ENCODE data around the gene BUB1B.

Gene BUB1B

DNA sequence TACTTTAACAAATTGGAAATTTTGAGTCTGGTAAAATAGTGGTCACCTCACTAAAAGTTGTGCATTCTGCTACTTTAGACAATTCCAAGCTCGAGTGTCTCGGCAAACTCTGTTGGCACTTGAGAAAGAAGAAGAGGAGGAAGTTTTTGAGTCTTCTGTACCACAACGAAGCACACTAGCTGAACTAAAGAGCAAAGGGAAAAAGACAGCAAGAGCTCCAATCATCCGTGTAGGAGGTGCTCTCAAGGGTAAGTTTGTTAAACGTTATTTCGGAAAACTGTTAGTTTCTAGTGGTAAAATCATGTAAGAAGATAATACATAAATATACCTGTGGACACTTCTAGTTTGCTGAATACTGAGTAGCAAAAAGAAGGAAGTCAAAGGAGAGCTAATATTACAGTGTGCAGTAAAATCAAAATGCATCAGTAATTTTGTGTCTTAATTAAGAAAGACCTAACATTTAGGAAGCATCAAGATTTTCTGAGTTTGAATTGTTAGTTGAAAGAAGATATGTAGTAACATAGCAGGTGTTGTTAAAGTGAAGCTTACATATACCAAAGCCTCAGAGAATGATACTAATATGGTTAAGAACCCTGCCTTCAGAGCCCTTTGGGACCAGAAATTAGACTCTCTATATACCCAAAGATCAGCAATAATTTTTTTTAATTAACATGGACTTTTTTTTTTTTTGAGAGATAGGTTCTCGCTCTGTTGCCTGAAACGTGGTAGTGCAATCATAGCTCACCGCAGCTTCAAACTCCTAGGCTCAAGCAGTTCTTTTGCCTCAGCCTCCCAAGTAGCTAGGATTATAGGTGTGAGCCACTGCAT is 23.0 kb downstream of the BUB1B start:
- DNase-seq, result no peak

DNA sequence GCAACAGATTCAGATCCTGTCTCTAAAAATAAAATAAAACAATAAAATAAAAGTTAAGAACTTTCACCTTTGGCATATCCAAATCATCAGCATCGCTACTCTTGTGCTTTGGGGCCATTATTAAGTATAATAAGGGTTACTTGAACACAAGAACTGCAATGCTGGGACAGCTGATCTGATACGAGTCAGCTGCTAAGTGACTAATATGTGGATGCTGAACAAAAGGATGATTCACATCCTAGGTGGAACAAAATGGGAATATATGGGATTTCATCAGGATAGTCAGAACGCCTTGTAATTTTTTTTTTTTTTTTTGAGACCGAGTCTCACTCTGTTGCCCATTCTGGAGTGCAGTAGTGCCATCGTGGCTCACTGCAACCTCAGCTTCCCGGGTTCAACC is 29.7 kb downstream of the BUB1B start:
- no peak for DNase-seq

DNA sequence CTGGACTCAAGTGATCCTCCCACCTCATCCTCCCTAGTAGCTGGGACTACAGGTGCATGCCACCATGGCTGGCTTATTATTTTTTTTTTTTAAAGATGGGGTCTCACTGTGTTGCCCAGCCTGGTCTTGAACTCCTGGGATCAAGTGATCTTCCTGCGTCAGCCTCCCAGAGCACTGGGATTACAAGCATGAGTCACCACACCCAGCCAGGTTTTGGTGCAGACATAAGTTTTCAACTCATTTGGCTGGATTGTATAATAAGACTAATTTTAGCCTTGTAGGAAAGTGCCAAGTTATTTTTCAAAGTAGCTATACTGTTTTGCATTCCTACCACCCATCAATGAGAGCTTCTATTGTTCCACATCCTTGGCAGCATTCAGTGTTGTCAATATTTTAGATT is 32.1 kb downstream of the BUB1B start:
- DNase-seq, result no peak

DNA sequence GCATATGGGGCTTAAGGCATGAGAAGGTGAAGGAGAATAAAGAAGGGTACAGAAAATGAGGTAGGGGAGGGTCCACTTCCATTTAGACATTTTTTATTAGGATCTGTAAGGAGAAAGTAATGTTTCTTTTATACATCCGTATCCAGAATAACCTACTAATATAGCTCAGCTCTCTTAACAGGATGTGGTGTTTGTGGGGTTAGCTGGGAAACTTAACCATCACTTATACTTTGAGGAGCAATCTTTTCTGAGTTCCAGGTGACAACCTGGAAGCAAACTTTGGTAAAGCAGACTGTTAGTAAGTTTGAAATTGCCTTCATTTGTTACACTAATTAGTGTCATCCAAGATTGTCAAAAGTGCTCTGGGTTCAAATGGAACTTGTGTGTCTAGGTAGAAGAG is 36.6 kb downstream of the BUB1B start:
- no peak for DNase-seq

DNA sequence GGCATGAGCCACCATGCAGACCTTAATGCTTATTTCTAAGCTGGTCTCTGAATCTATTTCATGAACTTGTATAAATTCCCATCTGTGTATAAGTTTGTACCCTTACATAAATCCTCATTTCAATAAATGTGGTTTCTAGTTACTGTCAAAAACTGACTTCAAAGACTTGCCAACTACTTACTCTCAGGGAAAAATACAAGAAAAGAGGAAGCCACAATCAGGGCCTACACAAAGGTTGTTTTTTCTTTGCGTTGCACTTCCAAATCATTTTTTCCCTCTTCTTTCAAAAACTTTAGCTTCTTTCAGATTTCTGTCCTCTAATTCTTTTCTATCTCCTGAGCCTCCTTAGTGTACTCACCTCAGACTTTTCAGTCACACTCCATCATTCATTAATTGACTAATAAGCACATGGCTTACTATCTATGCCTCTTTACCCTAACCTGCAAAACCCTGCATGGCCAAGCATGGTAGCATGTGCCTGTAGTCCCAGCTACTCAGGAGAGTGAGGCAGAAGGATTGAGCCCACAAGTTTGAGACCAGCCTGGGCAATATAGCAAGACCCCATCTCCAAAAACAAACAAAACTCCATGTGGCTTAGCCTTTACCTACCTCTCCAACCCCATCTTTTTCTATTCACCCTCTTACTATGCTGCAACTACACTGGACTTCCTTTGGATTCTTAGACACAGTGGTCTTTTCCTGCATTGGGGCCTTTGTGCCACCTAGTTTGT is 37.7 kb downstream of the BUB1B start:
- no peak for DNase-seq

DNA sequence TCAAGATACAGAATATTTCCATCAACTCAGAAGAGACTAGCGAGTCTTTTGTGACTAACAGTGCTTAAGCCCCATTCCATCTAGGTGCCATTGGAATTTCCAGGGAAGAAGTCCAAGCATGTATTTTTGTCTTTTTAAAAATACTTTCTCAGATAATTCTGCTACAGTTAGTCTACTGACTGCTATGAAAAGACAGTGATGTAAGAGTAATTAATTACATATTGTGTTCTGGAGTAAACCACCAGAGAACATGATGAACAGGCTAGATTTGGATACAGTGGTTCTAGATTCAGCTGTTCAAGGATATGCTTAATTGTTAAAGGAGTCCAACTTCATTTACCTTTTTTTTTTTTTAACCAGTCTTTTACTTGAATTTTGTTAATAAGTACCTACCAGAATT is 43.2 kb downstream of the BUB1B start:
- DNase-seq, result no peak

DNA sequence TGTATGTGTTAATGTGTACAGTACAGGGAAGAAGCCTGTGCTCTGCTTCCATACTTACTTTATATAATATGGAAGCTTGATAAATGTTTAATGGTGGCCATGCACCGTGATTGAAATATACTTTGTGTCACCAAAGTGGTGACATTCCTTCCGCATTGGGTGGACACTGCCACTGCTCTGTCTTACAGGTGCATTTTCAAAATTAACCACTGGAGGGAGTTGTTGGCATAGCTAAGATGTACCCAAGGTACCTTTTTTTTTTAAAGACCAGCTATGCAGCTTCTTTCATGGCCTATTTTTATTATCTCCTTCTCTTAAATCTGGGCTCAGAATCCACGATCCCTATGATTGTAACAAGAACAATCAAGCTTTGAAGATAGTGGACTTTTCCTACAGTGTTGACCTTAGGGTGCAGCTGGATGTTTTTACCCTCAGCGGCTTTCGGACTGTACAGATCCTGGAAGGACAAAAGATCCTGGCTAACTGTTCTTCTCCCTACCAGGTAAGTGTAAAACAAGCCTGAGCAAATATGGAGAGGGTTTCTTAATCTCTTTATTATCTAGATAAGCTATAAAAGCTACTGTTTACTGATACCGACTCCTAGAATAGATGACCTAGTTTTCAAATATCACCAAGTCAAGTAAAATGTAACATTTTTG is 56.4 kb downstream of the BUB1B start:
- DNase-seq, result peak; percentile 68

DNA sequence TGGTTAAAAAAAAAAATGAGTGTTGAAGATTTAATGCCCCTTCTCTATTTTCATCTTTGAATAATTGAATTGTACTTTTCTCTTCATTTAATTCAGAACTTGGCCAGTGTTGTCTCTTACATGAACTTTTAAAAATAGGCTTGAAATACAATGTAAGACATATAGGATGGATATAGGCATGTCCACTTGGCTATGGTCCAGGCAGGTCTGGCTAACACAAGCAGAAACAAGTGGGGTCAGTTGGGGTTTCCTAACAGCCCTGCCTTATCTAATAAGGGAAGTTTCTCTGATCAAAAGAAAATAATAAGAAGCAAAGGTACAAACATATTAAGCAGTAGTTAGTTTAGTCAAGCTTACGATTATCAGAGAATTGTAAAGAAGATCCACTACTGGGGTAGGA is 58.9 kb downstream of the BUB1B start:
- DNase-seq, result no peak

DNA sequence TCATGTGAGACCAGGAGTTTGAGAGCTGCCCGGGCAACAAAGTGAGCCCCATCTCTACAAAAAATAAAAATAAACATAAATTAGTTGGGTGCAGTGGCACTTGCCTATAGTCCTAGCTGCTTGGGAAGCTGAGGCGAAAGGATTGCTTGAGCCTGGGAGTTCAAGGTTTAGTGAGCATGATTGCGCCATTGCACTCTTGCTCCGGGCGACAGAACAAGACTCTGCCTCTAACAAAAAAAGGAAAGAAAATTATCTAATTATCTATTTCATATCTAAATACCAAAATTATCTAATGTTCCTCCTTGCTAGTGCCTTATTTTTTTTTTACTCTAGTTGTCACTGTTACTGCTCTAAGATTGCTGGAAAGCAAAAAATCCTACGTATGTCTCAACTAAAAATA is 61.3 kb downstream of the BUB1B start:
- DNase-seq, result no peak

DNA sequence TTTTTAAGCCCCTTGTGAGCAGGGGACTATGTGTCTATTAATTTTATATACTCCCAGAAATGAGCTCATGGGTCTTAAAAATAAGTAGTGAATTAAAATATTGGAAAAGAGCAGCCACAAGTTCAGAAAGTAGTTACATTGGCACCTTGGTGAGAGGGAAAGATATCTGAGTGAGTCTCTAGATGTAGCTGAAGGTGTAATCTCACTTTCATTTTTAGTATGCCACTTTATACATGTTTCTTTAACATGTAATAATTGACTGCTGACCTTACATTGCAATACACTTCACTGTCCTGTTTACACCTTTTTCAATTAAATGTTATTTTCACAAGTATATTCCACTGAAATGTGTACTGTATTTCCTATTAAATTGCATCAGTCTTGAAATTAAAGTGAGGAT is 65.9 kb downstream of the BUB1B start:
- DNase-seq, result no peak

DNA sequence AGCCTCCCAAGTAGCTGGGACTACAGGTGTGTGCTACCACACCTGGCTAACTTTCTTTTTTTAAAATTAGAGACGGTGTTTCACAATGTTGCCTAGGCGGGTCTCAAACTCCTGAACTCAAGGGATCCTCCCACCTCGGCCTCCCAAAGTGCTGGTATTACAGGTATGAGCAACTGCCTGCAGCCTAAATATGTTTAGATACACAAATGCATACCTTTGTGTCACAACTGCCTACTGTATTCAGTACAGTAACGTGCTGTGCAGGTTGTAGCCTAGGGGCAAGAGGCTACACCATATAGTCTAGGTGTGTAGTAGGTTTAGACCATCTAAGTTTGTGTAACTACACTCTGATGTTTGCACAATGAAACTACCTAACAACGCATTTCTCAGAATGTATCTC is 68.4 kb downstream of the BUB1B start:
- no peak for DNase-seq

DNA sequence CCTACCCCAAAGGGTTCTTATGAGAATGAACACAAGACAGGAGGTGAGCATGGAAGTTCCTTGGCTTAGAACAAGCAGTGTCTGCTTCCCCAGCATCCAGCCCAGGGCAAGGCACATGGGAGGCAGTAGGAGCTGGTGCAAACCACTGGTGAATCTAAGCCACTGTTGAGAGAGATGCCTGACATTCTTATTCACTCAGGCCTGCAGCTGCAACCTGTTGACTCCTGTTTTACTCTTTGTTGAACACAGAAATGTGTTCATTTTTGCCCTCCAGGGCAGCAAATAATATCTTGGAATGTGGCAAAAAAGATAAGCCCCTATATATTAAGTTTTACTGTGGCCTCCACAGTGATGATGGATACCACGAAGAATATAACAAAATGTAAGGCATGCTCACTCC is 69.1 kb downstream of the BUB1B start:
- DNase-seq, result no peak

DNA sequence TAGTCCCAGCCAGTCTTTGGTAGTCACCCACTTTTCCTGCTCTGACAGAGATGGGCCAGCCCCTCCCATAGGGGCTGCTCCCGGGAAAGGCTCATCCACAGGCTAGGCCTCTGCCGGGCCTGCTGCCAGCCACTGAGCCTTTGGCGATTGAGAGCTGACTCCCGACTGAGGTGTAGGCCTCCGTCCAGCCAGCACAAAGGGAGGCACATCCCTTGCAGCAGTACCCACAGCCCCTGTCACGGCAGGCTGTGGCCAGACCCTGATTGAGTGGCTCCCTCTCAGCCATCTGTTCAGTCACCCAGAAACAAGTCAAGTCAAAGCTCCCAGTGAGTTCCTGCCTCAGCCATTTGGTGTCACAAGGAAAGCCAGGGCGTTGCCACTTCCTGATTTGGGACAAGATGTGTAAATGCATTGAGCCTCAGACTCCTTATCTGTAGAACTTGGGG is 71.8 kb downstream of the BUB1B start:
- no peak for DNase-seq

DNA sequence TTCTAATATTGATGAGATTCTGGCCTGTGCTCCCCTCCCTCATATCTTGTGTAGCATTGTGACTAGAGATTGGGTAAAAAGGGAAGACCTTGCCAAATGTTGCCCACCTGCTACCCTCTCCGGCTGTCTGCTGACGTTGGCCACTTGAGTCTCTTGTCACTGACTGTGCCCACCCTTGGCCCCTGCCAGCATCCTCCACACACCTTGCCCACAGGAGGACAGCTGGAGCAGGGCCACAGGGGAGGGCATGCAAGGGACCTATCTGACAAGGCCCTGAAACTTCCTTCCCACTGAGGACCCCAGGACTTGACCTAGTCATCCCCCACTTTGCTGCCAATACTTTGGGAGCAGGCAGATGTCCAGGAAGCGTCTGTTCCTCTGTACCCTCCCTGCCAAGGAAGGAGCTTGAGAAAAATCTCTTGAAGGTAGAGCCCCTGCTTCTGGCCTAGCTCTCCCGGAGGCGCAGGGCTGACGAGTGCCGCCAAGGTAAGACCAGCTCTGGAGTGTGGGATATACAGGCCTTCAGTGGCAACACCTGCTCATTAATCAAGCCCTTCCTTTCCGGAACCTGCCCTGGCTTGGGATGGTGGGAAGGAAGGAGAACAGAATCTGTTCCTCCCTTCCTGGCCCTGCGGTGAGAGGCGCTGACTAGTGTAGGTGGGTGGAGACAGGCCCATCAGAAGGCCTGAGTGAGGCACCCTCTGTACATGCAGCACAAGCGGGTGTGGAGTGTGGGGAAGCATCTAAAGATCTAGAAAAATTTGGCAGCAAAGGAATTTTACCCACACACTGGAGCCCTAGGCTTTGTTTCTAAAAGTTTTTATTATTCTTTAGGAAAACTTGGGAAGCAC is 73.1 kb downstream of the BUB1B start:
- DNase-seq, result no peak

DNA sequence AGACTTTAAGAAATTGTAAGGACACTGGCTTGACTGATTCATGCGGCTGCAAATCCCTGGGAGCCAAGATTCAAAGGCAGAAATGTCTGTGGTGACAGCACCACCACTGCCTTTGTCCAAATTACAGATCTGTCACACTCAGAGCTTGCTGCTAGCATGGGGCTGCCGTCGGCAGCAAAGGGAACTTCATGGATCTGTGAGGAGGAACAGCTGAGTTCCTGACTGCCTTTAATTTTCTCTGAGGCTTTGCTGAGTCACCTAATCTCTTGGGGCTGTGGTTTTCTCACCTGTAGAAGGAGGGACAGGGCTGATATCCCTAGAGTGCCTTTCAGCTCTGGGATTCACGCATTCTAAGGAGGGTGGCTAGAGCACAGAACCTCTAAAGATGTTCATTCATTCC is 73.9 kb downstream of the BUB1B start:
- DNase-seq, result no peak

DNA sequence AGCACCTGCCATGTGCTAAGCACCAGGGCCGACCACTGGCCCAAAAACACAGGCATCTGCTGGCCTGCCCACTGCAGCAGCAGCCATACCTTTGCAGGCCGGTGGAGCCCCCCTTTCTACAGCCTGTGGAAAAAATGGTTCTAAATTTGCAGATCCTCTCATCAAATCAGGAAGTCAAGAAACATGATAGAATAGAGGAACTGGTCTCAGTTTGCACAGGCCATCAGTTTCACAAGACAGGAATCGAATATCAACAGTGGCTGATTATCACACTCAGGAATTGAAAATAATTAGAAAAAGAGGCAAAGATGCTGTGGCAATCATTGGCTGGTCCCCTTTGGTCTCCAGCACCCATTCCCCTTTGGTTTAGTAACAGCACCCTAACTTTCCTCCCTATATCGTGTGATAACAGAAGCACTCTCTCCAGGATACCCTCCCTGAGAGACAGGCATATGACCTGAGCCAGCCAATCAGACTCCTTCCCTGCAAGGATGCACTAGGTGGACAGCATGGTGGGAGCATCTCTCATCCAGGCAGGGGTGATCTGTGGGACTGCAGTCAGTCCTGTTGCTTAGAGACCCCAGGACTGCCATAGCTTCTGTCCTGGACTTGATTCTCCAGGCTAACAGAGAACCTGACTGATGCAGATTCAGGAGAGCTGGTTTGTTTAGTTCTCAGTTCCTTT is 74.5 kb downstream of the BUB1B start:
- DNase-seq, result no peak

DNA sequence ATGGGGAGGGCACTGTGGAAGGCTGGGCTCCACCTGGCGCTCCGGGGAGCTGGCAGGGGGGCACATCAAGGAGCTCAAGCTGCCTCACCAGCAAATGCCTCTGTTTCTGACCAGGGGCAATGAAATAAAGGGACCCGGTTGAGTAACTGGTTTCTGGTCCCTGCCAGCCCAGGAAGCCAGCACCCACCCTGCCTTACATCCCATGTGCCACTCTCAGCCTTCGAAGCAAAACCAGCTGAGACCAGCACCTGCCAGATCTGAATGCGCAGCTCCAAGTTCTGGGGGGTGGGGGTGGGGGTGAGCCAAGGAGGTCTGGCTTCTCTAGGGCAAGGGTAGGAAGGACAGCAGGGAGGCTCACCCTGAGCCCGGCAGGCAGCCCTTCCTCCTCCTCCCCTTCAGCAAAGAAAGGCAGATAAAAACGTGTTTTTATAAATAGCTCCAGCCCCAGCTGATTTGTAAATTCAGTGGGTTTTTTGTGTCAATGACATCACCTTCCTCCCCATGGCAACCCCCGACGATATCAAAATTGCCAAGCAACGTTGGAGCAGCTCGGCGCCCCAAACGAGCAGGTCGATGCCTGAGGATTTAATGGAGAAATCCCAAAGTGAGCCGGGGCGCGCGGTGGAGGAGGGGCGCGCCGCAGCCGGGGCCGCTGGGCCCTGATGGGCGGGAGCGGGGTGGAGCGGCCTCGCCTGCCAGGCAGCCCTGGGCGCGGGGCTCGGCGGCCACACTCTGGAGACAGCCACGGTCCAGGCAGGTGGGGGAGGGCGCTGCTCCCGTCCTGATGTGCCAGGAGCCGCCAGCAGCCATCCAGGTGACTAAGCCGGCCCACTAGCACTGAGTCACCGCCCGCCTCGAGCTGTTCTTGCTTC is 77.9 kb downstream of the BUB1B start, which contains the start of gene PAK6:
PAK6 (plus strand) TSS at position 532 of the 872 bp plus-strand sequence. CDS start 25,723 bp downstream, outside the sequence.
- DNase-seq, result no peak

DNA sequence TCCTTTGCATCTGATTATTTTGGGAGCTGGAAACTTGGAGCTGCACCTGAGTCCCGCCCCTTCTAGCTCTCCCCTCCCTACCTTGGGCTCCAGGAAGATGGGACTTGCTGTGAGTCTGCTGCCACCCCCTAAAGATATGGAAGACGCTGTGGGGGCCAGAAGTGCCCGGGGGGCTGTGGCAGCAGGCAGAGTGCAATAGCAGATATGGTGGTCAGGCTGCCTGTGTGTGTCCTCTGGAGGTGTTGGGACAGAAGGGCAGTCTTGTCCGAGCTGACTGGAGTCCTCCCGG is 78.5 kb downstream of the BUB1B start:
- no peak for DNase-seq

DNA sequence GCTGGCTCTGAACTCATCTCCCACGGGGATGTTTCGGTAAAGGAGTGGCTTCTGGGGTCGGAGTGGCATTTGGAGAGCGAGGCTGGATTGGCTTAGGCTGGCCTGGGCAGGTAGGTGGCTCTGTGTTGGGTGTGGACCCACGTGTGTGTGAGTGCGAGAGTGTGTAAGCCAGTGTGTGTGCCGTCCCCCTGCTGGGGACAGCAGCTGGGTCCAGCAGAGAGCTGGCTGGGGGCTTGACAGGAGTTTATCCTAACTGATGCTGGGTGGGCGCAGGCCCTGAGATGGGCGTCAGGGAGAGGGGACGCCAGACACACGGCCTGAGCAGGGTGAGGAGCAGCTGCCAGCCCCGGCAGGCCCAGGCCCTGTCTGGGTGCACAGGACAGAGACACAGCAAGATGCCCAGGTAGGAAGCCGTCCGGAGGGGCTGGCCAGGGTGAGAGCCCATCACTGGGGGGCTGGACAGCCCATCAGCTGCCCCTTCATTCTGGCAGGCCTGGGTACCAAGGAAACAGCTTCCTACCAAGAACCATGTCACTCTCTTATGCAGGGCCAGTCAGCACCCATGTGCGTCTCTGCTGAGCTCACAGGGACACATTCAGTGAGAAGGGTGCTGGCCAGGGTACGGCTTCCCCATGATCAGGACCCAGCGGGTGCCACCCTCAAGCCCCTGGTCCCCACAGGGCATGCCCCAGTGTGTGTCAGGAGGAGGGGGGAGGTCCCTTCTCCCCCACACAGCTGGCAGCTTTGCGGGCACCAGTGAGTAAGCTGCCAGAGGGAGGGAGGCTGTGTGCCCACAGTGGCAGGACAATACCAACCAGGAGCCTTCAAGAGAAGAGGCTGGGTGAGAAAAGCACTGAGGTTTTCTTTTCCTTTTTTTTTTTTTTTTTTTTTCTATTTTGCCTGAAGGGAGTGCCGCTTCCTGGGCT is 79.1 kb downstream of the BUB1B start:
- DNase-seq, result no peak

DNA sequence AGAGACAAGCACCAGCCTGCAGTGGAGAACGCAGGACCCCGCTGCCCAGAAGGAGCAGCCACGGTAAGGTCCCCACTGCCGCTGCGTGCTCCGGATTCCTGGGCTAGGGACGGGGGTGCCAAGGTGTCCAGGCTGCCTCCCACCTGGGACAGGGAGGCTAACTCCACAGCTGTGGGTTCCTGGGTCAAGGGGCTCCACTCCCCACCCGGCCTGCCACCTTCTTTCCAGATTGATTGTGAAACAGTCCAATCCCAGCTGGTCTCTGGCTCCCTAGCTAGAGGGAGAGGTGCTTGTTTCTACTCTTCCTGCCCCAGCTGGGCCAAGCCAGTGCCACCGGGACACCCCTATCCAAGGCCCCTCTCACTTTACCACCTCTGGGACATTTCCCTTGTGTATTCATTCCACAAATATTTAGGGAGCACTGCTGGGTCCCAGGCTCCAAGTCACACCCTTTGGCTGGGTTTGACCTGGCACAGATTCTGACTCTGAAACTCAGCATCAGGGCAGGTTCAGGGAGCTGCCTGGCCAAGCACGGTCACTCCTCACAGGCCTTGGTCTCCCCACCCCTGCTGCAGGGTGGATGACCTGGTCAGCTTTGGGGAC is 79.9 kb downstream of the BUB1B start:
- no peak for DNase-seq

Data from KG1 (cell line).